Uterus (tissue), 4 donors: ENCODE results near the gene N4BP2. TPM values are rescaled to one million over a fixed set of nuclear protein-coding genes. Genes with fewer than 3 reads are reported as not detected.

Experiments
- DNase-seq, 2 donors: peaks; one replicate each; pipeline ENCODE4 v3.0.0-alpha.2; 2019 to 2020
- H3K27ac ChIP-seq, 2 donors: fragments of 200-600 bp; sonication (generic); 1 replicate in 1 of 2; 2 replicates in 1 of 2; pipeline ENCODE4 v1.5.1; 2016 to 2018
- H3K27me3 ChIP-seq, 2 donors: fragments of 200-600 bp; sonication (generic); one replicate each; pipeline ENCODE4 v1.5.1; 2018 to 2019; ENCODE audit warnings: control low read depth in 1 of 2
- H3K36me3 ChIP-seq, 2 donors: fragments of 200-600 bp; sonication (generic); one replicate each; pipeline ENCODE4 v1.5.1; 2019; ENCODE audit warnings: control low read depth in 1 of 2
- H3K4me1 ChIP-seq, 2 donors: fragments of 200-600 bp; sonication (generic); one replicate each; pipeline ENCODE4 v1.5.1; 2018 to 2019; ENCODE audit warnings: control low read depth in 1 of 2
- H3K4me3 ChIP-seq, 2 donors: fragments of 200-600 bp; sonication (generic); 1 replicate in 1 of 2; 2 replicates in 1 of 2; pipeline ENCODE4 v1.5.1; 2018 to 2019; ENCODE audit warnings: mild to moderate bottlenecking in 1 of 2
- H3K9me3 ChIP-seq, 2 donors: fragments of 200-600 bp; sonication (generic); one replicate each; pipeline ENCODE4 v1.5.1; 2019; ENCODE audit warnings: control low read depth in 1 of 2
- CTCF ChIP-seq, 4 experiments: fragments of 200-600 bp in 2 of 4; fragments of 450-650 bp in 2 of 4; sonication (generic) in 2 of 4; IDR thresholded peaks; one replicate each; pipeline ENCODE4 v1.5.1; 2016 to 2019; ENCODE audit warnings: antibody characterized with exemption in 4 of 4, mild to moderate bottlenecking in 2 of 4, moderate library complexity in 1 of 4
- POLR2A ChIP-seq, 2 donors: fragments of 450-650 bp; IDR thresholded peaks; one replicate each; pipeline ENCODE4 v1.6.1; 2016; ENCODE audit warnings: antibody characterized with exemption in 2 of 2, mild to moderate bottlenecking in 1 of 2, moderate library complexity in 1 of 2
- intact Hi-C: fragments of 100-400 bp; cut with DNase I; formaldehyde crosslinking; loops from one replicate; pipeline ENCODE4 v1.15.1; 2023; ENCODE audit warnings: low total_unique reads
- total RNA-seq, 4 donors: library from RNA; depleted of rRNA in 3 of 4; stranded (reverse); fragments of >200 nt in 3 of 4; gene quantifications; one replicate each; pipeline versions ENCODE4 v1.1.0 to v1.2.4, GENCODE V29; 2014 to 2023
- donor health status: DM: yes; HTN: yes; CAD: no.

N4BP2 gene
- total RNA-seq, 4 donors from 2014 or later, result 7.4 to 67.4 (median 13.8) TPM

- H3K4me3 ChIP-seq, result no peak overlapping the region
- no peak overlapping the region for H3K27ac ChIP-seq
- no peaks in the 10 kb centered on the region for H3K36me3 ChIP-seq
- DNase-seq, result no peak
- H3K9me3 ChIP-seq, result no peaks in the 10 kb centered on the region
- no peaks in the 10 kb centered on the region for H3K27me3 ChIP-seq
- H3K4me1 ChIP-seq, result no peaks in the 10 kb centered on the region
- intact Hi-C loops, result no loop called here
- TF ChIP-seq CTCF (IDR thresholded peaks at IDR 0.05), result no peak
- TF ChIP-seq POLR2A (IDR thresholded peaks at IDR 0.05), result no peak
Observed at GRCh38 chr4:40190019-40190418, 133.4 kb downstream of the N4BP2 start.

- TF ChIP-seq CTCF (IDR thresholded peaks at IDR 0.05) (no peak), POLR2A (IDR thresholded peaks at IDR 0.05) (no peak)
- Histone ChIP-seq H3K4me1 (no peaks in the 10 kb centered on the region), H3K9me3 (no peaks in the 10 kb centered on the region), H3K27me3 (no peaks in the 10 kb centered on the region), H3K27ac (no peak overlapping the region), H3K36me3 (no peaks in the 10 kb centered on the region), H3K4me3 (no peak overlapping the region)
- intact Hi-C loops, result no loop called here
- no peak for DNase-seq
Observed at GRCh38 chr4:40190465-40190864, 133.8 kb downstream of the N4BP2 start.

- Histone ChIP-seq H3K4me1 (no peaks in the 10 kb centered on the region), H3K36me3 (no peaks in the 10 kb centered on the region), H3K27me3 (no peaks in the 10 kb centered on the region), H3K4me3 (no peak overlapping the region), H3K9me3 (no peaks in the 10 kb centered on the region), H3K27ac (peak overlapping the region in 1 of 2 donors; percentile 25)
- no peak for DNase-seq
- intact Hi-C loops, result no loop called here
- no peak for TF ChIP-seq CTCF (IDR thresholded peaks at IDR 0.05)
- TF ChIP-seq POLR2A (IDR thresholded peaks at IDR 0.05), result no peak
Observed at GRCh38 chr4:40190880-40191815, 134.5 kb downstream of the N4BP2 start.

- no peaks in the 10 kb centered on the region for H3K9me3 ChIP-seq
- no peaks in the 10 kb centered on the region for H3K27me3 ChIP-seq
- no peak for DNase-seq
- TF ChIP-seq CTCF (IDR thresholded peaks at IDR 0.05) (no peak), POLR2A (IDR thresholded peaks at IDR 0.05) (no peak)
- intact Hi-C loops, result no loop called here
- H3K4me3 ChIP-seq, result no peak overlapping the region
- H3K4me1 ChIP-seq, result no peaks in the 10 kb centered on the region
- H3K36me3 ChIP-seq, result no peaks in the 10 kb centered on the region
- H3K27ac ChIP-seq, result peak overlapping the region in 1 of 2 donors; percentile 25
Observed at GRCh38 chr4:40192114-40193015, 135.7 kb downstream of the N4BP2 start.
